ENCODE results near the gene TBXAS1. TPM values are rescaled to one million over a fixed set of nuclear protein-coding genes. Genes with fewer than 3 reads are reported as not detected.

TBXAS1 gene
- total and polyA plus RNA-seq, 4 donors, result 19.6 to 126 (median 55.2) TPM

- DNase-seq (no peak), ATAC-seq (ENCODE audit: insufficient read depth, low FRiP score) (no peak)
- H3K9me3 ChIP-seq (ENCODE audit: control insufficient read depth in 4 of 4, insufficient read depth in 3 of 4, low read length in 3 of 4), result no peaks in the 10 kb centered on the region
- no peaks in the 10 kb centered on the region for H3K36me3 ChIP-seq (ENCODE audit: control insufficient read depth in 4 of 4, insufficient read depth in 4 of 4, low read length in 4 of 4)
- no peak overlapping the region for H3K4me3 ChIP-seq
- H3K27ac ChIP-seq (ENCODE audit: low read depth in 1 of 2, low read length in 1 of 2), result no peak overlapping the region
- TF ChIP-seq, protein P1, sequence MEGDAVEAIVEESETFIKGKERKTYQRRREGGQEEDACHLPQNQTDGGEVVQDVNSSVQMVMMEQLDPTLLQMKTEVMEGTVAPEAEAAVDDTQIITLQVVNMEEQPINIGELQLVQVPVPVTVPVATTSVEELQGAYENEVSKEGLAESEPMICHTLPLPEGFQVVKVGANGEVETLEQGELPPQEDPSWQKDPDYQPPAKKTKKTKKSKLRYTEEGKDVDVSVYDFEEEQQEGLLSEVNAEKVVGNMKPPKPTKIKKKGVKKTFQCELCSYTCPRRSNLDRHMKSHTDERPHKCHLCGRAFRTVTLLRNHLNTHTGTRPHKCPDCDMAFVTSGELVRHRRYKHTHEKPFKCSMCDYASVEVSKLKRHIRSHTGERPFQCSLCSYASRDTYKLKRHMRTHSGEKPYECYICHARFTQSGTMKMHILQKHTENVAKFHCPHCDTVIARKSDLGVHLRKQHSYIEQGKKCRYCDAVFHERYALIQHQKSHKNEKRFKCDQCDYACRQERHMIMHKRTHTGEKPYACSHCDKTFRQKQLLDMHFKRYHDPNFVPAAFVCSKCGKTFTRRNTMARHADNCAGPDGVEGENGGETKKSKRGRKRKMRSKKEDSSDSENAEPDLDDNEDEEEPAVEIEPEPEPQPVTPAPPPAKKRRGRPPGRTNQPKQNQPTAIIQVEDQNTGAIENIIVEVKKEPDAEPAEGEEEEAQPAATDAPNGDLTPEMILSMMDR (IDR thresholded peaks at IDR 0.05; ENCODE audit: control extremely low read depth, extremely low read depth), result no peak
- peaks cover 0 to 5% (median 2%) of the 10 kb centered on the region in 5 donors for H3K4me1 ChIP-seq (ENCODE audit: control insufficient read depth in 5 of 5, insufficient read depth in 5 of 5, low read length in 5 of 5)
- no peaks in the 10 kb centered on the region for H3K27me3 ChIP-seq (ENCODE audit: control insufficient read depth in 3 of 3, insufficient read depth in 3 of 3, low read length in 2 of 3)
- 96 to 98% methylated on average over 7 of the region's 7 CpGs for WGBS, 2 donors
- no peak overlapping the region for H3K9ac ChIP-seq (ENCODE audit: insufficient read depth in 1 of 2, low read length in 2 of 2)
Measured at GRCh38 chr7:139866047-139866837, 37.2 kb downstream of the TBXAS1 start.

DNA sequence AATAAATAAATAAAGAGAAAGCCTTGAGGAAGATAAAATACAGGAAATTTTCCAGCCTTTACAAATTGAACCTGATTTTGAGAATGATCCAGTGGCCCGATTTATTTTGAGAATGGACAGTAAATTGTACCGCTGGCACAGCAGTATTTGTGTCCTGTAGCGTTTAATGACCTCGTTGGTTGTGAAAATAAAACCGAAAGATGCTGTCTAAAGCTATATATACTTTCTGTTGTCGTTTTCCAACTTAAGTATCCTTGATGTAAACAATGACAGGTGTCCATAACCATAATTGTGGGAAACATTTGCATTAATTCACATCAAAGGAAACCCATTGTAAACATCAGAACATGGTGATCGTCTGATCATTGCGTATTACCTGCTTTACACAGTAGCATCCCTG, 38.8 kb downstream of the TBXAS1 start:
- Histone ChIP-seq H3K4me3 (no peak overlapping the region), H3K4me1 (ENCODE audit: control insufficient read depth in 5 of 5, insufficient read depth in 5 of 5, low read length in 5 of 5) (peaks cover under 1 to 14% (median 10%) of the 10 kb centered on the region in 5 donors), H3K27me3 (ENCODE audit: control insufficient read depth in 3 of 3, insufficient read depth in 3 of 3, low read length in 2 of 3) (no peaks in the 10 kb centered on the region), H3K9ac (ENCODE audit: insufficient read depth in 1 of 2, low read length in 2 of 2) (no peak overlapping the region), H3K36me3 (ENCODE audit: control insufficient read depth in 4 of 4, insufficient read depth in 4 of 4, low read length in 4 of 4) (no peaks in the 10 kb centered on the region), H3K9me3 (ENCODE audit: control insufficient read depth in 4 of 4, insufficient read depth in 3 of 4, low read length in 3 of 4) (no peaks in the 10 kb centered on the region), H3K27ac (ENCODE audit: low read depth in 1 of 2, low read length in 1 of 2) (no peak overlapping the region)
- TF ChIP-seq, protein P1 (IDR thresholded peaks at IDR 0.05; ENCODE audit: control extremely low read depth, extremely low read depth), result no peak
- 82 to 86% methylated on average over 8 of the region's 8 CpGs for WGBS, 2 donors
- no peak for DNase-seq
- ATAC-seq (ENCODE audit: insufficient read depth, low FRiP score), result no peak

DNA sequence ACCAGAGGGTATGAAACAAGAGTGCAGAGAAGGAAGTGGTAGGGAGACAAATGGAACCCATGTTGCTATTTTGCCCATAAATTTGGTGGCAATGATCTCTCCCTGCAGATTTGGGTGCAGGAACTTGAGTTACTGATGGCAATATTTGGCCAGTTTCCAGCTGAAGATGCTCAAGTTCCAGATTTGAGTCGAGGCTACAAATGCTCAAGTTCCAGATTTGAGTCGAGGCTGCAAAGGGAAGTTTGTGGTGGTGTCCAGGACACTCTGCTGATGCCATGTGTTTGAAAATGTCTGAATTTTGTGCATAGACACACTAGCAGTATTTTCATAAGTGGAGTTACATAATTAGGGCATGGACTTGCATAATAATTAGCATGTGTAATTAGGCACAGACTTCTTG, 40.8 kb downstream of the TBXAS1 start:
- ATAC-seq (ENCODE audit: insufficient read depth, low FRiP score) (no peak), DNase-seq (no peak)
- Histone ChIP-seq H3K9me3 (ENCODE audit: control insufficient read depth in 4 of 4, insufficient read depth in 3 of 4, low read length in 3 of 4) (no peaks in the 10 kb centered on the region), H3K4me1 (ENCODE audit: control insufficient read depth in 5 of 5, insufficient read depth in 5 of 5, low read length in 5 of 5) (peaks cover 3 to 14% (median 10%) of the 10 kb centered on the region in 5 donors), H3K36me3 (ENCODE audit: control insufficient read depth in 4 of 4, insufficient read depth in 4 of 4, low read length in 4 of 4) (no peaks in the 10 kb centered on the region), H3K27ac (ENCODE audit: low read depth in 1 of 2, low read length in 1 of 2) (no peak overlapping the region), H3K9ac (ENCODE audit: insufficient read depth in 1 of 2, low read length in 2 of 2) (no peak overlapping the region), H3K4me3 (no peak overlapping the region), H3K27me3 (ENCODE audit: control insufficient read depth in 3 of 3, insufficient read depth in 3 of 3, low read length in 2 of 3) (no peaks in the 10 kb centered on the region)
- WGBS, 2 donors, result 18 to 51% methylated on average over 2 of the region's 2 CpGs
- TF ChIP-seq, protein P1 (IDR thresholded peaks at IDR 0.05; ENCODE audit: control extremely low read depth, extremely low read depth), result no peak
